Measurements from ENCODE around the gene ACSF3.
A peak's percentile ranks its signal among the peaks of the same experiment; 100 is the strongest.

ACSF3 gene

DNA sequence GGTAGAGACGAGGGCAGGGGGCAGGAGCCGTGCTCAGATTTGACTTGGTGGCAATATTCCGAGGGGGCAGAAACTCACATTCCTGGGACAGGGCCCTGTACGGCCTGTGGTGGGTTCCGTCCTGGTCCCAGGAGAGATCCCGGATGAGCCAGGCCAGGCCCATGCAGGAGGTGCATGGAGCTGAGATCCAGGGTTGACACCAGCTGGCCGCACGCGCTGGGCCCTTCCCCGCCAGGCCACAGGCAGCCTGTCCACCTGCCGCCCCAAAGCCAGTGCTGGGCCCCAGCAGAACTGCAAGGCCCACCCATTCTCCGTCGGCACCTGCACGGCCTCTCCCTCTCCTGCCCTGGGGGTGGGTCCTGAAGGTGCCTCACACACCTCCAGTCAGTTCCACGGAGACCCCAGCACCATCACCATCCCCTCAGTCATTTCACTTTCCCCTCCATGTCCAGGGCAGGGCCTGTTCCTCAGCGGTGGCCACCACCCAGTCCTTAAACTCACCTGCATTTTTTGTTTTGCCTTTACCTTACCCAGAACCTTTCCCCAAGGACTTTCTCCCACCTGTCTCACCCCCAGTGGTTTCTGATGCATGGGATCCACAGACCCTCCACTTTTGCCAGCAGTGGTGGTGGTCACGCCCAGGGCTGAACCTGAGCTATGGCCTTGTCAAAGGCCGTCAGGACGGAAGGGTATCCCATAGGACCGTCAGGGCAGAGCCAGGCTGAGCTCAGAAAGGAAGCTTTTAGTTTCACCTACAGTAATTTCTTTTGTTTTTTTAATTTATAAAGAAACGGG, 52.8 kb downstream of the ACSF3 start:
- no peak for DNase-seq

DNA sequence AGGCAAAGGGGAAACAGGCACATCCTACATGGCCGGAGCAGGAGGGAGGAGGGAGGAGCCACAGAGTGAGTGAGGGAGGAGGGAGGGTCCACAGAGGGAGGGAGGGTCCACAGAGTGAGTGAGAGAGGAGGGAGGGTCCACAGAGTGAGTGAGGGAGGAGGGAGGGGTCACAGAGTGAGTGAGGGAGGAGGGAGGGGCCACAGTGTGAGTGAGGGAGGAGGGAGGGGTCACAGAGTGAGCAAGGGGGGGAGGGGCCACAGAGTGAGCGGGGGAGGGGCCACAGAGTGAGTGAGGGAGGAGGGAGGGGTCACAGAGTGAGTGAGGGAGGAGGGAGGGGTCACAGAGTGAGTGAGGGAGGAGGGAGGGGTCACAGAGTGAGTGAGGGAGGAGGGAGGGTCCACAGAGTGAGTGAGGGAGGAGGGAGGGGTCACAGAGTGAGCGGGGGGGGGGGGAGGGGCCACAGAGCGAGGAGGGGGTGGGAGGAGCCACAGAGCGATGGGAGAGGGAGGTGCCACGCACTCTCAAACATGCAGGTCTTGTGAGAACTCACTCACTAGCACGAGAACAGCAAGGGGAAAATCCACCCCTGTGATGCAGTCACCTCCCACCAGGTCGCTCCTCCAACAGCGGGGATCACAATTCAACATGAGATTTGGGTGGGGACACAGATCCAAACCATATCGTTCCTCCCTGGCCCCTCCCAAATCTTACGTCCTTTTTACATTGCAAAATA, 53.6 kb downstream of the ACSF3 start:
- no peak for DNase-seq

- no peak for DNase-seq
Measured at GRCh38 chr16:89149386-89149785, 55.7 kb downstream of the ACSF3 start.

- no peak for DNase-seq
Measured at GRCh38 chr16:89150090-89150835, 56.6 kb downstream of the ACSF3 start.

DNA sequence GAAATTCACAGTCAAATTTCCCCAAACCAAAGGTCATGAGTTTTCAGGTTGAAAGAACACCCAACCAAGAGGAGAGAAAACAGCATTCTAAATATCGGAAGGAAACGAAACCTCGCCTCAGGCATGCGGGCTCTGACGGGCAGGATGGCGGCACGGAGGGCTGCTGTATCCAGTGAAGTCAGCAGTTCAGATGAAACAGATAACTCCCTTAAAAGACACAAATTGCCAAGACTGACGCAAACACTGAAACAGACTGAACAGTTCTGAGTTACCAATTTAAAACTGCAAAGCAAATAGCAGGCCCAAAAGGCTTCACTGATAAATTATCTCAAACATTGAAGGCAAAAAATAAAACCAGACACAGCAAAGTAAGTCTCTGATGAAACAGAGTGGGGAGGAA, 57.3 kb downstream of the ACSF3 start:
- no peak for DNase-seq

GRCh38 chr16:89152831-89153700, 59.4 kb downstream of the ACSF3 start:
- DNase-seq = no peak

GRCh38 chr16:89153848-89154271, 60.2 kb downstream of the ACSF3 start:
- DNase-seq = no peak

DNA sequence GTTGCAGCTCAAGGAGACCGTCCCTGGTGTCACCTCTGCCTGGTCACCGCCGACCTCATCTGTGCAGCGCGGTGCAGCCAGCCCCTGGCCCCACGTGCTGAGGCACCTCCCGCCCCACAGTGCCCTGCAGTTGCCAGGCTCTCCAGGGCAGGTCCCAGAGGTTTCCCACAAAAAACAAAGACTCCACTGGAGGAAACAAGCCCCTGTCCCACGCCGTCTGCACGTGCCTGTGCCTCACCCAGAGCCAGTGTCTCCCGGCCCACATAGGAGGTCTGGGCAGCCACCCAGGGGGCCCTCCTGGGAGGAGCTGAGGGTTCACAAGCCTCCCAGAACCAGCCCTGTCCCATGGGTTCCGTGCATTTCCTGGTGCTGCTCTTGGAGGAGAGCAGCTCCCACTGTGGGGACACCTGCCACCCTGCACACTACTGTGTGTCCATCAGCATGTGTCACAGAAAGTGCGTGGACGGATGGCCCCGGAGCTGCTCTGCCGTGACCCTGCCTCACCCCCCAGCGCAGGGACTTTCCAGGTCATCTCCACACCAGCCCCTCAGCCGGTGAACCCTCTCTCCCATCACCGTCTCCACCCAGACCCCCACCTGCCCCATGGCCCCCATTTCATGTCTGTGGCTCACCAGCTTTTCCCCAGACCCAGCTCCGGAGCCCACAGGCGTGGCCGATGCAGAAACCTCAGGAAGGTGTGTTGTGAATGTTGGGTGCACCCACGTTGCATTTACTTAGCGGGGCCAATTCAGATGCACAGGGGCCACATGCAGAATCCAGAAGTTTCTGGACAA, 60.9 kb downstream of the ACSF3 start:
- no peak for DNase-seq

GRCh38 chr16:89155184-89155679, 61.6 kb downstream of the ACSF3 start:
- DNase-seq = peak; percentile 74

- no peak for DNase-seq
Measured at GRCh38 chr16:89155851-89156739, 62.4 kb downstream of the ACSF3 start.

DNA sequence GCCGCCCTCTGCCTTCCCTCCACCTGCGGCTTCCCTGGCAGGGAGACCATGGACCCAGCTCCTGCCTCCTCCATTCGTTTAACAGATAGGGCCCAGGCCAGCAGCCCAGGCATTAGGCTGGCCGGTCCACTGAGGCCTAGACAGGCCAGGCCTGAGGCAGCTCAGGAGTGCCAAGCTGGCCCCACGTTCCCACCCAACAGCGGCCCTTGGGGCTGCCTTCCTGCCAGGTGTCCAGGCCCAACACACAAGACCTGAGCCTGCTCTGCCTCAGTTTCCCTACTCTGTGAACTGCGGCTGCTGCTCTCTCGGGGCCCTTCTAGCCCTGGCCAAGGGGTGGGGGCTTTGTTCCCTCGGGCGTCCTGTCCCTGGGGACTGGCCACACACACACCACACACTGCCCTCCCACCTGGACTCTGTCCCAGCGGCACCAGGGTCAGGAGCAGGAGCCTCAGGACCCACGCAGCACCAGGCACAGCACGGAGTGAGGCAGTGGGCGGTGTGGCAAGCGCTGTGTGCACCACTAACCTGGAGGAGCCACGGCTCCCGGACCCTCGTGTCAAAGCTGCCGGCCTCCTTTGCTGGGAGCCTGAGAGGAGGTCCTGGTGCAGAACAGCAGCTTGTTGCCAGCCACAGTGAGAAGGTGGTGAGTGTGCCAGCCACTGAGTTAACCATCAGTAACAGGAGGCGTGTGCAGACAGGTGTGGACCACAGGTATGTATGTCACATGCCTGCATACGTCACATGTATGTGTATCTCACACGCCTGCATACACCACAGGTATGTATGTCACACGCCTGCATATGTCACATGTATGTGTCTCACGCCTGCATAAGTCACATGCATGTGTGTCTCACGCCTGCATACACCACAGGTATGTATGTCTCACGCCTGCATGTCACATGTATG, 63.3 kb downstream of the ACSF3 start:
- no peak for DNase-seq

- DNase-seq = no peak
Measured at GRCh38 chr16:89157778-89158177, 64.1 kb downstream of the ACSF3 start.

DNA sequence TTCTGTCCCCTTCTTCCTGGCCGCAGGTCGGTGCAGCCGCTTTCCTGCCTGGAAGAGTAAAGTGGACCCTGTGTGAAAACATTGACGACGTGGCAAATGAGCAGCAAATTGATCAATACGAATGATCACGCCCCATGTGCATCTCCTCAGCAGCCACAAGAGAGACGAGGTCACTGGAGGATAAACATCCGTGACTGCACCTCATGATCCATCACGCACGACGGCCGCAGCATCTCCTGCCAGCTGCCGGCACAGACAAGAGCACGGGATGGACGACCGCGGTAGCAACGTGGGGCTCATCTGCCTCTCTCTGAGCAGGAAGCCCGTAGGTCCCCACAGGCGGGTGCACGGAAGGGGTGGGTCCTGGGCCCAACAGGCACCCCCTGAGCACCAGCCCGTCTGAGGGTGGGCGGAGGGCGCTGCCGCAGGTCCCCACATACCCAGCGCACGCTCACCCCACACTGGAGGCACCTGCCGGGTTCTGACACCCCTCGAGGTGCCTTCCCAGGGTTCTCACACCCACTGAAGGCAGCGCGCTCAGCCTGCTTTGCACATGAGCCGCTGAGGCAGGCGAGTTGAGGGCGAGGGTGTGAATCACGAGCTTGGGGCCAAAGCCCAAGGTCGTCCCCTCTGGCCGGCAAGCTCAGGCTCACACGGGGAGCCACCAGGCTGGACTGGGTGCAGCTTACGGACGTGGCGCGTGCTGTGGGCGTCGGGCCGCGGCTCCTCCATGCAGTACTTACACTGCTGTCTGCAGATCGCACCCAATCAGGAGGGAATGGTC, 65.6 kb downstream of the ACSF3 start:
- DNase-seq = no peak

GRCh38 chr16:89159850-89160354, 66.2 kb downstream of the ACSF3 start:
- DNase-seq = no peak

GRCh38 chr16:89160977-89161701, 67.5 kb downstream of the ACSF3 start:
- no peak for DNase-seq

DNA sequence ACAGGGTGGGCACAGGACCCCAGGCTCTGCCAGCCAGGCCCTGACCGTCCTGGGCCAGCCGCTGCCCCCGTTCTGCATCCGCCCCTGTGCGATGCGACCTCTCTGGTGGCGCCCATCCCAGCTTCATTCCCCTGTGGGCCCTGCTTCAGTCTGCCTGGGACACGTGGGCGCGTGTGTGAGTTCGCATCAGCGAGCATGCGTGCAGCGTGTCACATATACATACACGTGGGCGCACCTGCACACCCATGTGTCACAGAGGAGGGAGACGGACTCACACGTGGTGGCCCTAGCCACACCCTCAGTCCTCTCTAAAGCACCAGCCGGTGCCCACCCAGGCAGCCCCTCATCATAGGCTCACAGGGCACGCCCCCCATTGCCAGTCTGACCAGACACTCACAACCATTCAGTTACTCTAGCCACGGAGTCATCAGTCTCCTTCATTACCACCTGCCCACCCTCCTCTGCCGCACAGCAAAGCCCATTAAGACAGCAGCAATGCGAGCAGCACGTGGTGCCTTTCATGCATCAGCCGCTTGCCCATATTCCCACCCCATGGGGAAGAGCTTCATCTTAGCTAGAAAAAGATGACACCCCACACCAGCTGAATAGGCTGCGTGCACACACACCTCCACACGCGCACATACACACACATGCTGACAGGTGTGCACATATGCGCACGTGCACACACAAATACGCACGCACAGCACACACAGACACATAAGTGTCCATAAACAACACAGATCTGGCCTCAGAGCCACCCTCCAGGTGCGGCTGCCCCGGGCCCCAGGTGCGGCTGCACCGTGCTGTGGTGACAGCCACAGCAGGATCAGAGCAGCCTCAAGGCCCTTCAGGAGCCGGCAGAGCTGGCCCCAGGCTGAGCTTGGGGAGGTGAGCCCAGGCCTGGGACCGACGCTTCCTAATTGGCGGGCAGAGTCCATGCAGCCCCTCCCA, 68.4 kb downstream of the ACSF3 start:
- DNase-seq = no peak
